HTERT RPE-1 (cell line): ENCODE measurements around the gene PPP2R5A.
"Not testable (repeated sequence)": the region's sequence is repeated elsewhere in the genome, so short reads cannot be mapped to it uniquely, and the experiment has no call there.

Experiments used
- in situ Hi-C: fragments of 300-500 bp; cut with MboI; formaldehyde crosslinking; loops from 4 replicates; pipeline ENCODE4 v1.14.3; 2020; ENCODE audit warnings: low sequenced_read_pairs

The PPP2R5A gene

GRCh38 chr1:212351588-212352362, 66.6 kb downstream of the PPP2R5A start:
- in situ Hi-C loops = no loop called here

- in situ Hi-C loops = no loop called here
Measured at GRCh38 chr1:212353181-212353580, 68.0 kb downstream of the PPP2R5A start.

- in situ Hi-C loops = no loop called here
Measured at GRCh38 chr1:212354464-212354863, 69.3 kb downstream of the PPP2R5A start.

GRCh38 chr1:212355230-212355969, 70.2 kb downstream of the PPP2R5A start:
- in situ Hi-C loops = no loop called here

GRCh38 chr1:212359794-212360479, 74.7 kb downstream of the PPP2R5A start:
- in situ Hi-C loops = no loop called here

- in situ Hi-C loops = no loop called here
Measured at GRCh38 chr1:212364985-212365384, 79.8 kb downstream of the PPP2R5A start.

- in situ Hi-C loops = no loop called here
Measured at GRCh38 chr1:212366901-212367300, 81.7 kb downstream of the PPP2R5A start.

- in situ Hi-C loops = no loop called here
Measured at GRCh38 chr1:212367474-212368072, 82.4 kb downstream of the PPP2R5A start.

GRCh38 chr1:212368073-212368484, 82.9 kb downstream of the PPP2R5A start:
- in situ Hi-C loops = no loop called here

- in situ Hi-C loops = no loop called here
Measured at GRCh38 chr1:212375986-212376385, 90.8 kb downstream of the PPP2R5A start.

- in situ Hi-C loops = no loop called here
Measured at GRCh38 chr1:212377644-212378043, 92.4 kb downstream of the PPP2R5A start.

GRCh38 chr1:212379366-212379765, 94.2 kb downstream of the PPP2R5A start:
- in situ Hi-C loops = no loop called here

GRCh38 chr1:212381397-212382035, 96.3 kb downstream of the PPP2R5A start:
- in situ Hi-C loops = no loop called here

- in situ Hi-C loops = no loop called here
Measured at GRCh38 chr1:212386029-212386428, 100.8 kb downstream of the PPP2R5A start.

GRCh38 chr1:212388985-212389716, 103.9 kb downstream of the PPP2R5A start:
- in situ Hi-C loops = no loop called here

- in situ Hi-C loops = not testable (repeated sequence)
Measured at GRCh38 chr1:212395678-212396437, 110.6 kb downstream of the PPP2R5A start.

GRCh38 chr1:212396638-212397037, 111.4 kb downstream of the PPP2R5A start:
- in situ Hi-C loops = no loop called here

- in situ Hi-C loops = no loop called here
Measured at GRCh38 chr1:212397171-212397570, 112.0 kb downstream of the PPP2R5A start.

- in situ Hi-C loops = no loop called here
Measured at GRCh38 chr1:212401042-212401441, 115.8 kb downstream of the PPP2R5A start.
